SK-N-SH (cell line): ENCODE results near the gene AFAP1. TPM values are rescaled to one million over a fixed set of nuclear protein-coding genes. Genes with fewer than 3 reads are reported as not detected.

Experiments
- CTCF ChIA-PET: fragments of 300-600, 350-600 bp; formaldehyde crosslinking; extraction: SDS; loops from one replicate; lab custom pipeline; 2021; lab: Yijun Ruan, JAX
- POLR2A ChIA-PET: fragments of 350-600 bp; sonication (Branson Sonifier 250); formaldehyde crosslinking; extraction: SDS; loops from one replicate; lab custom pipeline; 2020; ENCODE audit warnings: antibody characterized with exemption, inconsistent platforms; lab: Yijun Ruan, JAX
- DNase-seq: peaks from one replicate; pipeline ENCODE4 v3.0.0; 2012
- H2AFZ ChIP-seq: fragments of 200-600 bp; sonication (generic); 2 replicates; pipeline ENCODE4 v1.8.1; 2016; ENCODE audit warnings: antibody characterized with exemption, mild to moderate bottlenecking, low read depth
- H3F3A ChIP-seq: fragments of 200-600 bp; sonication (generic); replicated peaks from 2 replicates; pipeline ENCODE3; 2016; ENCODE audit warnings: antibody characterized with exemption, mild to moderate bottlenecking; ENCODE audit not compliant: insufficient read depth
- H3K27ac ChIP-seq, 2 experiments: fragments of 200-500 bp in 1 of 2; fragments of 200-600 bp in 1 of 2; sonication (Bioruptor generic) in 1 of 2; sonication (generic), shearing (Covaris generic) in 1 of 2; 2 replicates each; pipeline versions ENCODE4 v1.5.1 to v1.6.1; 2014 to 2016; ENCODE audit warnings: low read depth in 2 of 2, inconsistent platforms in 1 of 2, low read length in 1 of 2, mild to moderate bottlenecking in 1 of 2, mixed read lengths in 1 of 2
- H3K27me3 ChIP-seq: fragments of 200-600 bp; sonication (generic), shearing (Covaris generic); 2 replicates; pipeline ENCODE4 v1.6.1; 2016; ENCODE audit warnings: mixed run types; ENCODE audit not compliant: insufficient read depth
- H3K36me3 ChIP-seq, 2 experiments: fragments of 200-500 bp in 1 of 2; fragments of 200-600 bp in 1 of 2; sonication (Bioruptor generic) in 1 of 2; sonication (generic) in 1 of 2; replicated peaks in 1 of 2; 2 replicates each; pipeline versions ENCODE3 to v1.5.1; 2014 to 2016; ENCODE audit warnings: low read length in 1 of 2, mild to moderate bottlenecking in 1 of 2; ENCODE audit not compliant: insufficient read depth in 2 of 2, control insufficient read depth in 1 of 2
- H3K4me1 ChIP-seq, 2 experiments: fragments of 200-500 bp in 1 of 2; fragments of 200-600 bp in 1 of 2; sonication (Bioruptor generic) in 1 of 2; sonication (generic), shearing (Covaris generic) in 1 of 2; 2 replicates each; pipeline versions ENCODE4 v1.5.1 to v1.6.1; 2014 to 2016; ENCODE audit warnings: low read depth in 1 of 2, low read length in 1 of 2, mixed run types in 1 of 2; ENCODE audit not compliant: insufficient read depth in 2 of 2, control insufficient read depth in 1 of 2
- H3K4me2 ChIP-seq: fragments of 200-600 bp; sonication (generic), shearing (Covaris generic); 2 replicates; pipeline ENCODE4 v1.6.1; 2017; ENCODE audit warnings: mixed run types
- H3K4me3 ChIP-seq, 2 experiments: fragments of 200-500 bp in 1 of 2; fragments of 200-600 bp in 1 of 2; sonication (Bioruptor generic) in 1 of 2; sonication (generic), shearing (Covaris generic) in 1 of 2; 2 replicates each; pipeline versions ENCODE4 v1.5.1 to v1.8.1; 2014 to 2016; ENCODE audit warnings: low read depth in 2 of 2, inconsistent platforms in 1 of 2, low read length in 1 of 2, mild to moderate bottlenecking in 1 of 2, mixed read lengths in 1 of 2, moderate library complexity in 1 of 2
- H3K79me2 ChIP-seq: fragments of 200-600 bp; sonication (generic); 2 replicates; pipeline ENCODE4 v1.8.1; 2017; ENCODE audit warnings: mild to moderate bottlenecking; ENCODE audit not compliant: insufficient read depth
- H3K9ac ChIP-seq: fragments of 200-600 bp; sonication (generic); 2 replicates; pipeline ENCODE4 v1.6.1; 2017; ENCODE audit warnings: mixed run types
- H3K9me2 ChIP-seq: fragments of 200-600 bp; sonication (generic); 2 replicates; pipeline ENCODE4 v1.6.1; 2017; ENCODE audit warnings: mixed run types
- H3K9me3 ChIP-seq: fragments of 200-600 bp; sonication (generic); 2 replicates; pipeline ENCODE4 v1.6.1; 2017; ENCODE audit warnings: mixed run types, mild to moderate bottlenecking, moderate library complexity
- H4K20me1 ChIP-seq: fragments of 200-600 bp; sonication (generic); 2 replicates; pipeline ENCODE4 v1.6.1; 2017; ENCODE audit warnings: mild to moderate bottlenecking, mixed run types; ENCODE audit not compliant: insufficient read depth
- CHD2 ChIP-seq: fragments of 150-350 bp; IDR thresholded peaks from 2 replicates; pipeline ENCODE4 v1.6.1; 2018; ENCODE audit warnings: low read length; ENCODE audit not compliant: partially characterized antibody
- ELF1 ChIP-seq: IDR thresholded peaks from 2 replicates; pipeline ENCODE4 v1.4.0; 2012
- FOSL2 ChIP-seq: IDR thresholded peaks from 2 replicates; pipeline ENCODE4 v1.4.0; 2012; ENCODE audit warnings: low read depth, mild to moderate bottlenecking, moderate library complexity, borderline replicate concordance
- FOXM1 ChIP-seq: IDR thresholded peaks from 2 replicates; pipeline ENCODE4 v1.4.0; 2012; ENCODE audit warnings: low read depth, mild to moderate bottlenecking
- GABPA ChIP-seq: IDR thresholded peaks from 2 replicates; pipeline ENCODE4 v1.4.0; 2012; ENCODE audit warnings: low read depth, mild to moderate bottlenecking
- JUND ChIP-seq: IDR thresholded peaks from 2 replicates; pipeline ENCODE4 v1.4.0; 2012
- MXI1 ChIP-seq: IDR thresholded peaks from 2 replicates; pipeline ENCODE4 v1.6.1; 2012; ENCODE audit warnings: mild to moderate bottlenecking, low read depth, low read length, improper control_type of control experiment
- NFIC ChIP-seq: IDR thresholded peaks from 2 replicates; pipeline ENCODE4 v1.4.0; 2012; ENCODE audit warnings: borderline replicate concordance
- NRF1 ChIP-seq: IDR thresholded peaks from 2 replicates; pipeline ENCODE4 v1.6.1; 2012; ENCODE audit warnings: low read depth, mild to moderate bottlenecking, low read length
- POLR2AphosphoS5 ChIP-seq: IDR thresholded peaks from 2 replicates; pipeline ENCODE4 v1.6.1; 2012; ENCODE audit warnings: low read depth, low read length
- RAD21 ChIP-seq: IDR thresholded peaks from 2 replicates; pipeline ENCODE4 v1.6.1; 2012; ENCODE audit warnings: mild to moderate bottlenecking, low read length
- RXRA ChIP-seq: IDR thresholded peaks from 2 replicates; pipeline ENCODE4 v1.4.0; 2012; ENCODE audit warnings: low read depth, mild to moderate bottlenecking, borderline replicate concordance
- SMC3 ChIP-seq: IDR thresholded peaks from 2 replicates; pipeline ENCODE4 v1.6.1; 2012; ENCODE audit warnings: low read depth, low read length, improper control_type of control experiment
- TAF1 ChIP-seq: IDR thresholded peaks from 2 replicates; pipeline ENCODE4 v1.6.1; 2012; ENCODE audit warnings: low read depth, mild to moderate bottlenecking, low read length, moderate library complexity, borderline replicate concordance
- TCF12 ChIP-seq: IDR thresholded peaks from 2 replicates; pipeline ENCODE4 v1.4.0; 2012
- TEAD4 ChIP-seq: IDR thresholded peaks from 2 replicates; pipeline ENCODE4 v1.4.0; 2012; ENCODE audit warnings: mild to moderate bottlenecking, borderline replicate concordance; ENCODE audit not compliant: insufficient read depth
- YY1 ChIP-seq: IDR thresholded peaks from 2 replicates; pipeline ENCODE4 v1.4.0; 2012; ENCODE audit warnings: low read depth, mild to moderate bottlenecking
- WGBS: methylation state at CpG from one replicate; pipeline ENCODE4 v1.1.6; 2017; ENCODE audit warnings: low lambda C conversion rate; 5-methylcytosine and 5-hydroxymethylcytosine counted together
- polyA plus RNA-seq, 3 experiments: library from polyadenylated mRNA; depleted of rRNA; stranded (reverse); fragments of >200 nt; gene quantifications; 2 replicates each; pipeline ENCODE4 v1.2.3, GENCODE V29; 2012
- TF ChIP-seq, protein P1 (sequence below): fragments of 150-350 bp; IDR thresholded peaks from 2 replicates; pipeline ENCODE4 v1.6.1; 2016; ENCODE audit warnings: mild to moderate bottlenecking, low read depth, low read length
- TF ChIP-seq, protein P2 (sequence below): IDR thresholded peaks from 2 replicates; pipeline ENCODE4 v1.4.0; 2012; ENCODE audit warnings: low read depth
- TF ChIP-seq, protein P3 (sequence below): fragments of 150-350 bp; IDR thresholded peaks from 2 replicates; pipeline ENCODE4 v1.6.1; 2017; ENCODE audit warnings: antibody characterized with exemption, low read length, low read depth, borderline replicate concordance

The AFAP1 gene
- polyA plus RNA-seq, 1 of the 3 experiments (the other 2 are of a cell fraction) = 67.9 TPM

DNA sequence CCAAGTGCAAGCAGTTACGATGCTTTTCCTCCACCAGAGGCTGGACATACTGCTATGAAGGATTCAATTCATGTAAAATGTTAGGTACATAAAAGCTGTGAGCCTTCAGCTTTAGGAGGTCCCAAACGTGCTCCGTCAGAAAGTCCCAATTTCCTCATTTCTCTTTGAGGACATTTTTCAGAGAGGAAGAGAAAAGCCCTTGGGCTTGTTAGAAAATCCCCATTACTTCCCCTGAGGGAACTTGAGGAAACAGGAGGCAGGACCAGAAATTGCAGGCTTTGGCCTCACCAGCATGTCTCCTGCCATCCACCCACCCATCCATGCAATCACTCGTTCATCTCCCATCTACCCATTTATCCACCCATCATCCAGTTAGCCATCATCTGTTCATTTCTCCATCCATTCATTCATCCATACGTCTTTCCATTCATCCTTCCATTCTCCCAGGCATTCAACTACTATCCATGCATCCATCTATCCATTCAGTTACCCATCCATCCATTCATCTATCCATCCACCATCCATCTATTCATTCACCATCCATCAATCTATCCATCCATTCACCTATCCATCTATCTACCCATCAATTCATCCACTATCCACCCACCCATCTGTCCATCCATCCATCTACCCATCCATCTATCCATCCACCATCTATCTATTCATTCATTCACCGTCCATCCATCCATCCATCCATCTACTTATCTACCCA, 223.5 kb downstream of the AFAP1 start:
- no peak for TF ChIP-seq CHD2
- no peak for TF ChIP-seq FOSL2
- TF ChIP-seq, protein P1, sequence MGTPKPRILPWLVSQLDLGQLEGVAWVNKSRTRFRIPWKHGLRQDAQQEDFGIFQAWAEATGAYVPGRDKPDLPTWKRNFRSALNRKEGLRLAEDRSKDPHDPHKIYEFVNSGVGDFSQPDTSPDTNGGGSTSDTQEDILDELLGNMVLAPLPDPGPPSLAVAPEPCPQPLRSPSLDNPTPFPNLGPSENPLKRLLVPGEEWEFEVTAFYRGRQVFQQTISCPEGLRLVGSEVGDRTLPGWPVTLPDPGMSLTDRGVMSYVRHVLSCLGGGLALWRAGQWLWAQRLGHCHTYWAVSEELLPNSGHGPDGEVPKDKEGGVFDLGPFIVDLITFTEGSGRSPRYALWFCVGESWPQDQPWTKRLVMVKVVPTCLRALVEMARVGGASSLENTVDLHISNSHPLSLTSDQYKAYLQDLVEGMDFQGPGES = no peak
- TF ChIP-seq RXRA = no peak
- TF ChIP-seq TCF12 = no peak
- no peak for TF ChIP-seq POLR2AphosphoS5
- no peak for TF ChIP-seq NFIC
- no peak for TF ChIP-seq NRF1
- no peak for TF ChIP-seq SMC3
- no peak for TF ChIP-seq FOXM1
- TF ChIP-seq, protein P2, sequence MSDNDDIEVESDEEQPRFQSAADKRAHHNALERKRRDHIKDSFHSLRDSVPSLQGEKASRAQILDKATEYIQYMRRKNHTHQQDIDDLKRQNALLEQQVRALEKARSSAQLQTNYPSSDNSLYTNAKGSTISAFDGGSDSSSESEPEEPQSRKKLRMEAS = no peak
- no peak for TF ChIP-seq RAD21
- no peak for TF ChIP-seq YY1
- TF ChIP-seq TEAD4 = no peak
- TF ChIP-seq, protein P3, sequence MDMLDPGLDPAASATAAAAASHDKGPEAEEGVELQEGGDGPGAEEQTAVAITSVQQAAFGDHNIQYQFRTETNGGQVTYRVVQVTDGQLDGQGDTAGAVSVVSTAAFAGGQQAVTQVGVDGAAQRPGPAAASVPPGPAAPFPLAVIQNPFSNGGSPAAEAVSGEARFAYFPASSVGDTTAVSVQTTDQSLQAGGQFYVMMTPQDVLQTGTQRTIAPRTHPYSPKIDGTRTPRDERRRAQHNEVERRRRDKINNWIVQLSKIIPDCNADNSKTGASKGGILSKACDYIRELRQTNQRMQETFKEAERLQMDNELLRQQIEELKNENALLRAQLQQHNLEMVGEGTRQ = no peak
- no peak for TF ChIP-seq GABPA
- TF ChIP-seq TAF1 = no peak
- no peak for TF ChIP-seq MXI1
- TF ChIP-seq ELF1 = no peak
- no peak for TF ChIP-seq JUND
- WGBS = 74% methylated on average over 6 of the region's 6 CpGs
- no peaks in the 10 kb centered on the region for H3K27me3 ChIP-seq
- no peaks in the 10 kb centered on the region for H3K79me2 ChIP-seq
- H3K9me3 ChIP-seq = no peaks in the 10 kb centered on the region
- H3F3A ChIP-seq = peaks cover 6% of the 10 kb centered on the region
- H3K36me3 ChIP-seq = no peaks in the 10 kb centered on the region
- no peak overlapping the region for H3K4me3 ChIP-seq
- CTCF ChIA-PET = interaction anchor here (1.2 to 1.3 kb wide), 2 partner anchors 255 to 523 kb away, joined by 3 to 5 read pairs; no protein-coding TSS in a partner anchor
- no peaks in the 10 kb centered on the region for H4K20me1 ChIP-seq
- no peaks in the 10 kb centered on the region; a peak in 1 of 4 replicates for H3K4me1 ChIP-seq
- no peaks in the 10 kb centered on the region for H3K9me2 ChIP-seq
- no peak overlapping the region for H3K9ac ChIP-seq
- H2AFZ ChIP-seq = no peak overlapping the region
- no peak for DNase-seq
- POLR2A ChIA-PET = interaction anchor here (0.6 kb wide), 1 partner anchor 177 kb away, joined by 3 read pairs; no protein-coding TSS in a partner anchor
- no peak overlapping the region for H3K27ac ChIP-seq
- H3K4me2 ChIP-seq = no peak overlapping the region
